Thoracic aorta (tissue), 2 donors: Measurements from ENCODE around the gene ADNP2. TPM values are rescaled to one million over a fixed set of nuclear protein-coding genes. Genes with fewer than 3 reads are reported as not detected.

Experiments used
- ATAC-seq: fragments of 150-250 bp; one replicate; pipeline ENCODE4 v1.8.0; 2017; ENCODE audit warnings: low read depth; ENCODE audit not compliant: insufficient number of reproducible peaks, low FRiP score
- DNase-seq: peaks from one replicate; pipeline ENCODE4 v3.0.0-alpha.2; 2020; ENCODE audit warnings: low spot score
- H3K27ac ChIP-seq, 2 donors: fragments of 200-600 bp; sonication (generic); 1 replicate in 1 of 2; 2 replicates in 1 of 2; pipeline ENCODE4 v1.5.1; 2016; ENCODE audit warnings: mild to moderate bottlenecking in 2 of 2, moderate library complexity in 2 of 2
- H3K27me3 ChIP-seq: fragments of 200-600 bp; sonication (generic); replicated peaks from 2 replicates; pipeline ENCODE4 v1.6.0; 2016; ENCODE audit warnings: mild to moderate bottlenecking; ENCODE audit not compliant: insufficient read depth
- H3K36me3 ChIP-seq: fragments of 200-600 bp; sonication (generic); one replicate; pipeline ENCODE4 v1.5.1; 2016
- H3K4me1 ChIP-seq, 2 donors: fragments of 200-600 bp; sonication (generic); 1 replicate in 1 of 2; 2 replicates in 1 of 2; pipeline versions ENCODE4 v1.5.1 to v1.6.0; 2016; ENCODE audit warnings: low read depth in 2 of 2, mild to moderate bottlenecking in 1 of 2; ENCODE audit not compliant: control insufficient read depth in 1 of 2
- H3K4me3 ChIP-seq: fragments of 200-600 bp; sonication (generic); 2 replicates; pipeline ENCODE4 v1.5.1; 2016; ENCODE audit warnings: mild to moderate bottlenecking
- H3K9me3 ChIP-seq: fragments of 200-600 bp; sonication (generic); 2 replicates; pipeline ENCODE4 v1.5.1; 2016
- CTCF ChIP-seq: fragments of 200-600 bp; sonication (generic); IDR thresholded peaks from one replicate; pipeline ENCODE4 v1.5.1; 2019; ENCODE audit warnings: antibody characterized with exemption
- total RNA-seq, 2 donors: library from RNA; depleted of rRNA; stranded (reverse); fragments of >200 nt; gene quantifications; one replicate each; pipeline versions ENCODE4 v1.1.0 to v1.2.3, GENCODE V29; 2016

ADNP2 gene
- total RNA-seq, 2 donors from 2014 or later = 15.6 to 21.6 TPM

DNA sequence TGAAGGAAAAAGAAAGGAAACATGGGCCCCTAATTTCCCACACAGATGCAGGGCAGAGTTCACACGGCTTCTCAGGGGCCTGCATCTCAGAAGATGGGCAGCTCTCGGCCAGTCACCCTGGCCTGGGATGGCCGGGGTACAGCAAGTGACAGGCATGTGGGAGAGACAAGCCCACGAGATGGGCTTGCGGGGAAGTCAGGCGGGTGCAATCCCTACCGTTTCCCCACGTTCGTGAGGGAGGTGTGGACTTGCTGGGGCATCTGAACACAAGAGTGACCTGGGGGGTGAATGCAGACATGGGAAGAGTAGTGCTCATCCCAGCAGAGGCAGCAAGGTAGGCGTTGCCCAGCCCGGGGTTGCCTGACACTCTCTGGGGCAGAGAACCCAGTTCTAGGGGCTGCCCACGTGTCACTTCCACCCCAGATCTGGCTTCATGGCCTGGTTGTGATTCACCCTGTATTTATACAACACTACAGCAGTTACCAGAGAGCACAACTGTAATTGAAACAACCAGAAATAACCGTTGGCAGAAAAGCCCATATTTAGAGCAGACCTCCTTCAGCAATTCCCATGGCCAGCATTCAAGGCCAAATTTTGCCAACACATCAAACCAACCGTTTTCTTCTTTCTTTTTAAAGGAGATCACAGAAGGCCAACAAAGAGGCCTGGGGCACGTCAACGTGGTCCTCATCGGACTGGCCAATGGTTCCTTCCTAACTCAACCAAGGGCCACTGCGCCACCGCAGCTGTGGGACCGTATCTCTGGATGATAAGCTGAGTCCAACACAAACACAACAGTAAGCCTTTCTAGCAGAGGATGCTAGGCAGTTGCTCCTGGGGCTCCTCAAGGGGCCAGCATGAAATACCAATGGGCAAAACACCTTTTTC lies 79.8 kb downstream of the ADNP2 start:
- ATAC-seq = no peak
- no peaks in the 10 kb centered on the region for H3K9me3 ChIP-seq
- no peak for DNase-seq
- no peak for TF ChIP-seq CTCF
- no peaks in the 10 kb centered on the region for H3K27me3 ChIP-seq
- H3K4me1 ChIP-seq = peaks cover 0 to 12% of the 10 kb centered on the region in 2 donors
- H3K4me3 ChIP-seq = no peak overlapping the region
- H3K27ac ChIP-seq = no peak overlapping the region
- H3K36me3 ChIP-seq = no peaks in the 10 kb centered on the region

DNA sequence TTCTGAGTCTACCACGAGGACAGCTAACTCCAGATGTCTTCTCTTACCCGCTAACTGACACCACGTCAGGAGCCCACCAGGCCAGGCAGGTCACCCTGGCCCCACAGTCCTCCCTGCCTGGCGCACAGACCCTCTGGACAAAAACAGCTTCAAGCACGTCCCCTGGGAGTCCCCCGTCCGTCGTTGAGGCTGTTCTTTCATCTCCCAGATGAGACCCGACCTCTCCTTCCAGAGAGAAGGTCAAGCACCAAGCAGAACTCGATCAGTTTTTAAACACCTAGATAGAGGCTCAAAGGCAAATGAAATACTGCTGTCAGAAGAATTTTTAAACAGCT lies 80.4 kb downstream of the ADNP2 start:
- H3K4me3 ChIP-seq = no peak overlapping the region
- H3K4me1 ChIP-seq = peaks cover 0 to 12% of the 10 kb centered on the region in 2 donors
- no peak overlapping the region for H3K27ac ChIP-seq
- DNase-seq = no peak
- ATAC-seq = no peak
- no peaks in the 10 kb centered on the region for H3K9me3 ChIP-seq
- H3K36me3 ChIP-seq = no peaks in the 10 kb centered on the region
- no peaks in the 10 kb centered on the region for H3K27me3 ChIP-seq
- no peak for TF ChIP-seq CTCF

Other genes starting within 250 kb of the ADNP2 start
- 10 to 100 TPM; 39.1 to 51.2 TPM for gene SLC66A2, start 157.6 kb upstream of the ADNP2 start, total RNA-seq
- gene HSBP1L1, start 144.6 kb upstream of the ADNP2 start, total RNA-seq = 10 to 100 TPM in 1 of 2 donors, 1 to 10 TPM in 1; 8.5 to 11.6 TPM
- gene TXNL4A, start 120.7 kb upstream of the ADNP2 start, total RNA-seq = 10 to 100 TPM; 12.0 to 31.5 TPM
- 10 to 100 TPM; 21.7 to 37.5 TPM for gene RBFA, start 74.8 kb upstream of the ADNP2 start, total RNA-seq
- gene PARD6G, start 138.3 kb downstream of the ADNP2 start, total RNA-seq = 1 to 10 TPM; 3.0 to 4.8 TPM